HFF-Myc (cell line): Measurements from ENCODE around the gene ANKRD12.

ENCODE experiments used
- DNase-seq: peaks from one replicate; pipeline ENCODE4 v3.0.0-alpha.2; 2011; ENCODE audit warnings: low read depth; ENCODE audit errors: extremely low read depth
- H3K4me3 ChIP-seq: replicated peaks from 2 replicates; pipeline ENCODE4 v1.5.1; 2011; ENCODE audit warnings: low read depth, mild to moderate bottlenecking, control low read depth, low read length
- CTCF ChIP-seq: IDR thresholded peaks from 2 replicates; pipeline ENCODE4 v1.5.1; 2012; ENCODE audit warnings: mild to moderate bottlenecking, low read depth, low read length, control low read depth; ENCODE audit errors: missing control alignments

ANKRD12 gene

GRCh38 chr18:9101730-9102507 lies 34.7 kb upstream of the ANKRD12 start:
- DNase-seq: no peak

GRCh38 chr18:9102508-9103375 lies 33.8 kb upstream of the ANKRD12 start, which contains the start of gene NDUFV2:
TSS of gene NDUFV2 (plus strand) at chr18:9102699. CDS start at chr18:9102744, 45 bp downstream.
- H3K4me3 ChIP-seq: peak within 1 kb of the TSS; percentile 72
- DNase-seq: peak; percentile 73
- no peak for TF ChIP-seq CTCF

More at GRCh38 chr18:9101730-9102507, 34.7 kb upstream of the ANKRD12 start:
- H3K4me3 ChIP-seq: peak overlapping the region; percentile 72
- TF ChIP-seq CTCF: no peak

DNA sequence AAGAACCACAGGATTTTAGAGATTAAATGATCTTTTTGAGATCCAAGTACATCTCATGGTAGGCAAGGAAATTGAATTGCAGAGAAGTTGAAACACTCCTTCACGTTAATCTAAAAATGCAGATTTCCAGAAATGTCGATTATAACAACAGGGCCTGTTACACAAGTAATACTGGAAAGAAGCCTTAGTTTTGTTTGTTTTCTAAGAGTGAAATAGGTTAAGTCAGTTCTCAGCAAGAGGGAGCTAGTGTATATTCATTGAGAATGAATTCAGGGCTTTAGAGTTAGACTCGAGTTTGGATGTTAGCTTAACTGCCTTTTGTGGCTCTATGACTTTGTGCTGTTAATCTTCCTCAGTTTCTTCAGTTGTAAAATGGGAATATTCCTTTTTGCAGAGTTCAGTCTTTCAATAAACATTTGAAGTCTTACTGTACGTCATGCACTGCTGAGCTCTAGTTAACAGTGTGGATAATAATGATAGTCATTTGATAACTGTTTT lies 33.2 kb upstream of the ANKRD12 start:
- no peak for DNase-seq
- no peak for TF ChIP-seq CTCF
- H3K4me3 ChIP-seq: peak overlapping the region; percentile 72

- H3K4me3 ChIP-seq: peak overlapping the region; percentile 72
- DNase-seq: no peak
- TF ChIP-seq CTCF: no peak
Measured at GRCh38 chr18:9104244-9104901, 32.2 kb upstream of the ANKRD12 start.

DNA sequence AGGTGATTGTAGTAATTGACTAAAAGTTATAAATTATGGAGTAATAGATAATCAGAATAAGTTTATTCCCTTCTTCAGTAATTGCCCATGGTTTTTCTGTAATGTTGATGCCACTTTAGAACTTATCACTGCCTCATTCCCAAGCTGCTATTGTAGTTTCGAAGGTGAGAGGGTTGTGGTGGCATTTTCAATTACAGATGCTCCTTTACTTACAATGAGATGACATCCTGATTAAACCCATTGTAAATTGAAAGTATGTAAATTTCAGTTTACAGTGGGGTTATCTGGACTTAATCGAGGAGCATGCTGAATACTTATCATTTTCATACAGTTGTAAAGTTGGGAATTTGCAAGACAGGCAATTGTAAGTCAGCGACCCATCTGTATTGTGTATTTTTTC lies 31.2 kb upstream of the ANKRD12 start:
- TF ChIP-seq CTCF: no peak
- DNase-seq: no peak
- H3K4me3 ChIP-seq: peak overlapping the region; percentile 72

- TF ChIP-seq CTCF: no peak
- peak overlapping the region; percentile 72 for H3K4me3 ChIP-seq
- no peak for DNase-seq
Measured at GRCh38 chr18:9106094-9106493, 30.5 kb upstream of the ANKRD12 start.
